Measurements from ENCODE around the gene DTNB.

DTNB gene

GRCh38 chr2:25374827-25375226, 298.6 kb downstream of the DTNB start:
- Histone ChIP-seq H3K27ac (replicated peaks) (no peak overlapping the region), H3K4me3 (replicated peaks; ENCODE audit: insufficient read depth, low read length) (no peak overlapping the region), H3K27me3 (ENCODE audit: insufficient read depth, poor library complexity, severe bottlenecking) (no peaks in the 10 kb centered on the region)
- no peak for DNase-seq (ENCODE audit: low read depth in 1 of 2, low spot score in 1 of 2)
- TF ChIP-seq CTCF (IDR thresholded peaks at IDR 0.05; ENCODE audit: insufficient read depth, low read length) (no peak), GABPA (IDR thresholded peaks at IDR 0.05; ENCODE audit: low read depth) (no peak), SPI1 (IDR thresholded peaks at IDR 0.05; ENCODE audit: borderline replicate concordance, low read depth) (no peak), POLR2AphosphoS5 (IDR thresholded peaks at IDR 0.05; ENCODE audit: low read depth) (no peak), REST (IDR thresholded peaks at IDR 0.05; ENCODE audit: insufficient replicate concordance, low read depth) (no peak)

GRCh38 chr2:25374411-25374810, 299.0 kb downstream of the DTNB start:
- no peak for DNase-seq (ENCODE audit: low read depth in 1 of 2, low spot score in 1 of 2)
- H3K4me3 ChIP-seq (replicated peaks; ENCODE audit: insufficient read depth, low read length): no peak overlapping the region
- H3K27ac ChIP-seq (replicated peaks): no peak overlapping the region
- no peaks in the 10 kb centered on the region for H3K27me3 ChIP-seq (ENCODE audit: insufficient read depth, poor library complexity, severe bottlenecking)
- TF ChIP-seq GABPA (IDR thresholded peaks at IDR 0.05; ENCODE audit: low read depth) (no peak), SPI1 (IDR thresholded peaks at IDR 0.05; ENCODE audit: borderline replicate concordance, low read depth) (no peak), CTCF (IDR thresholded peaks at IDR 0.05; ENCODE audit: insufficient read depth, low read length) (no peak), REST (IDR thresholded peaks at IDR 0.05; ENCODE audit: insufficient replicate concordance, low read depth) (no peak), POLR2AphosphoS5 (IDR thresholded peaks at IDR 0.05; ENCODE audit: low read depth) (no peak)

GRCh38 chr2:25373269-25373981, 300.0 kb downstream of the DTNB start:
- H3K27me3 ChIP-seq (ENCODE audit: insufficient read depth, poor library complexity, severe bottlenecking): no peaks in the 10 kb centered on the region
- TF ChIP-seq POLR2AphosphoS5 (IDR thresholded peaks at IDR 0.05; ENCODE audit: low read depth) (no peak), CTCF (IDR thresholded peaks at IDR 0.05; ENCODE audit: insufficient read depth, low read length) (no peak), REST (IDR thresholded peaks at IDR 0.05; ENCODE audit: insufficient replicate concordance, low read depth) (no peak), GABPA (IDR thresholded peaks at IDR 0.05; ENCODE audit: low read depth) (no peak), SPI1 (IDR thresholded peaks at IDR 0.05; ENCODE audit: borderline replicate concordance, low read depth) (no peak)
- no peak overlapping the region for H3K27ac ChIP-seq (replicated peaks)
- no peak overlapping the region for H3K4me3 ChIP-seq (replicated peaks; ENCODE audit: insufficient read depth, low read length)
- no peak for DNase-seq (ENCODE audit: low read depth in 1 of 2, low spot score in 1 of 2)
